Osteoblast (primary cell): ENCODE measurements around the gene PLS1. TPM values are rescaled to one million over a fixed set of nuclear protein-coding genes. Genes with fewer than 3 reads are reported as not detected.

Source experiments
- DNase-seq: peaks from one replicate; pipeline ENCODE4 v3.0.0; 2011; ENCODE audit warnings: low spot score, mixed read lengths; ENCODE audit not compliant: insufficient read length; ENCODE audit errors: missing footprints
- H2AFZ ChIP-seq: 2 replicates; pipeline ENCODE4 v1.6.0; 2011; ENCODE audit warnings: mild to moderate bottlenecking, low read length
- H3K27ac ChIP-seq: 2 replicates; pipeline ENCODE4 v1.5.1; 2011; ENCODE audit warnings: mild to moderate bottlenecking, low read depth, low read length, moderate library complexity
- H3K27me3 ChIP-seq: 2 replicates; pipeline ENCODE4 v1.6.0; 2012; ENCODE audit warnings: mild to moderate bottlenecking, control low read depth, inconsistent platforms, low read length, moderate library complexity; ENCODE audit not compliant: insufficient read depth
- H3K36me3 ChIP-seq: 2 replicates; pipeline ENCODE4 v1.5.1; 2011; ENCODE audit warnings: mild to moderate bottlenecking, low read length, control low read depth, moderate library complexity; ENCODE audit not compliant: insufficient read depth
- H3K4me1 ChIP-seq: 2 replicates; pipeline ENCODE4 v1.5.1; 2011; ENCODE audit warnings: mild to moderate bottlenecking, low read length, control low read depth, moderate library complexity; ENCODE audit not compliant: insufficient read depth
- H3K4me2 ChIP-seq: 2 replicates; pipeline ENCODE4 v1.6.0; 2011; ENCODE audit warnings: mild to moderate bottlenecking, low read length; ENCODE audit not compliant: insufficient read depth
- H3K4me3 ChIP-seq: fragments of 200-600 bp; sonication (generic); 3 replicates; pipeline ENCODE4 v1.5.1; 2012; ENCODE audit warnings: mild to moderate bottlenecking, low read length, inconsistent platforms; ENCODE audit not compliant: insufficient read depth
- H3K79me2 ChIP-seq: 2 replicates; pipeline ENCODE4 v1.6.0; 2012; ENCODE audit warnings: mild to moderate bottlenecking, low read length, control low read depth, inconsistent platforms; ENCODE audit not compliant: insufficient read depth
- H3K9me3 ChIP-seq: 2 replicates; pipeline ENCODE4 v1.5.1; 2011; ENCODE audit warnings: low read depth, low read length, control low read depth
- H4K20me1 ChIP-seq: 2 replicates; pipeline ENCODE4 v1.6.0; 2012; ENCODE audit warnings: mild to moderate bottlenecking, low read length, control low read depth; ENCODE audit not compliant: insufficient read depth
- CTCF ChIP-seq: IDR thresholded peaks from 2 replicates; pipeline ENCODE4 v1.5.1; 2011; ENCODE audit warnings: mild to moderate bottlenecking, low read depth, low read length, moderate library complexity; ENCODE audit errors: extremely low read depth
- total RNA-seq: library from RNA; depleted of rRNA; stranded (reverse); fragments of >200 nt; gene quantifications from 2 replicates; pipeline ENCODE4 v1.2.3, GENCODE V29; 2012

The PLS1 gene
- total RNA-seq, 1 donor: 1.1 TPM

DNA sequence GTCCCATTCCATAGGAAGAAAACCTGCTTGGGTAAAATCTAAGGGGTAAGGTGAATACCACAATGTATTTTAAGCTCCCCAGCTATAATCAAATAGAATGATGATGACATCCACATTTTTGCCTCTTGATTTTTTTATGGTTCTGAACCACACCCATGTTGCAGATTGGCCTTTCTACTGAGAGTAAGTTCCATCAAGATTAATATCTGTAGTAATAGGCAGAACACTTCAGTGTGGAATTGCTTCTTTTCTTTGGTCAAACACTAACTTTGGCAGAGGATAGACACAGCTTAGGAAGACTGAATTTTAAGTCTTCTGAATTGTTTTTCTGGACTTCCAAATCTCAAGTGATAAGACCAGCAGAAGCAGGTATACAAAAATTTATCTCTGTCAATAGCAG lies 27.0 kb downstream of the PLS1 start:
- no peak overlapping the region for H2AFZ ChIP-seq
- peaks cover 3% of the 10 kb centered on the region for H3K27me3 ChIP-seq
- H4K20me1 ChIP-seq: no peaks in the 10 kb centered on the region
- no peaks in the 10 kb centered on the region for H3K4me1 ChIP-seq
- H3K79me2 ChIP-seq: no peaks in the 10 kb centered on the region
- H3K9me3 ChIP-seq: no peaks in the 10 kb centered on the region
- DNase-seq: no peak
- H3K4me3 ChIP-seq: no peak overlapping the region
- no peak for TF ChIP-seq CTCF
- no peak overlapping the region for H3K4me2 ChIP-seq
- H3K27ac ChIP-seq: no peak overlapping the region
- no peaks in the 10 kb centered on the region for H3K36me3 ChIP-seq

GRCh38 chr3:142624341-142625152 lies 28.4 kb downstream of the PLS1 start:
- H2AFZ ChIP-seq: no peak overlapping the region
- H3K36me3 ChIP-seq: no peaks in the 10 kb centered on the region
- no peak overlapping the region for H3K4me2 ChIP-seq
- no peaks in the 10 kb centered on the region for H3K79me2 ChIP-seq
- no peak overlapping the region for H3K4me3 ChIP-seq
- no peak for DNase-seq
- H3K4me1 ChIP-seq: no peaks in the 10 kb centered on the region
- H4K20me1 ChIP-seq: no peaks in the 10 kb centered on the region
- H3K27ac ChIP-seq: no peak overlapping the region
- H3K27me3 ChIP-seq: peaks cover 3% of the 10 kb centered on the region
- TF ChIP-seq CTCF: no peak
- H3K9me3 ChIP-seq: no peaks in the 10 kb centered on the region

GRCh38 chr3:142625153-142625440 lies 28.9 kb downstream of the PLS1 start:
- no peak for TF ChIP-seq CTCF
- no peaks in the 10 kb centered on the region for H3K9me3 ChIP-seq
- peaks cover 3% of the 10 kb centered on the region for H3K27me3 ChIP-seq
- no peaks in the 10 kb centered on the region for H4K20me1 ChIP-seq
- H3K4me1 ChIP-seq: no peaks in the 10 kb centered on the region
- DNase-seq: no peak
- no peaks in the 10 kb centered on the region for H3K79me2 ChIP-seq
- H3K36me3 ChIP-seq: no peaks in the 10 kb centered on the region
- no peak overlapping the region for H3K4me3 ChIP-seq
- H3K4me2 ChIP-seq: no peak overlapping the region
- H3K27ac ChIP-seq: no peak overlapping the region
- H2AFZ ChIP-seq: no peak overlapping the region

DNA sequence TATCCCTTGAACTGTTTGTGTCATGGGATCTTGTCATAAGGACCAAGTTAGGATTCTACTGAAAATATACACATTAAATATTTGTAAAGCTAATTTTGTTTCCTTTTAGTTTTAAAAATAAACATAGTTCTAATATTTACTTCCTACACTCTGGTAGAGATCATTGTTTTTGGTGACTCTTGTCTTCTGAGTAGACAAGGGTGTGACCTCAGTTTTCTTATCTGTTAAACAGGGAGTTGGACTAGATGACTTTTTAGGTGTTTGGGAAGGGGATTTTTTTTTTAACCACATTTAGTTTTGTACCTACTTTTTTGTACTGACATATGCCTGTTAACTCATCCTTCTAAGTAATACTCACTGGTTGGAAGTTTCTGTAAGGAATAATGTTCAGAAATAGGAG lies 30.8 kb downstream of the PLS1 start:
- no peaks in the 10 kb centered on the region for H3K9me3 ChIP-seq
- H3K79me2 ChIP-seq: no peaks in the 10 kb centered on the region
- H2AFZ ChIP-seq: no peak overlapping the region
- no peak for DNase-seq
- H3K27ac ChIP-seq: no peak overlapping the region
- no peaks in the 10 kb centered on the region for H4K20me1 ChIP-seq
- H3K4me3 ChIP-seq: no peak overlapping the region
- H3K4me1 ChIP-seq: no peaks in the 10 kb centered on the region
- no peaks in the 10 kb centered on the region for H3K36me3 ChIP-seq
- H3K4me2 ChIP-seq: no peak overlapping the region
- TF ChIP-seq CTCF: no peak
- H3K27me3 ChIP-seq: peaks cover 3% of the 10 kb centered on the region
